GM18909 (cell line): Measurements from ENCODE around the gene PPP1R37.

Source experiments
- ATAC-seq: cut with Tn5 transposase; IDR thresholded peaks from one replicate; pipeline ENCODE4 v1.9.1; 2021; ENCODE audit warnings: mild to moderate bottlenecking; ENCODE audit not compliant: unreplicated experiment, poor library complexity

PPP1R37 gene

GRCh38 chr19:45162608-45163143 lies 69.7 kb downstream of the PPP1R37 start:
- ATAC-seq: no peak

- no peak for ATAC-seq
Measured at GRCh38 chr19:45163156-45163555, 70.2 kb downstream of the PPP1R37 start.

GRCh38 chr19:45163751-45164460 lies 70.9 kb downstream of the PPP1R37 start:
- ATAC-seq: no peak

GRCh38 chr19:45164577-45165335 lies 71.8 kb downstream of the PPP1R37 start:
- ATAC-seq: no peak

- no peak for ATAC-seq
Measured at GRCh38 chr19:45166723-45167252, 73.8 kb downstream of the PPP1R37 start.

- ATAC-seq: no peak
Measured at GRCh38 chr19:45168767-45169351, 75.9 kb downstream of the PPP1R37 start.

- no peak for ATAC-seq
Measured at GRCh38 chr19:45169602-45170001, 76.6 kb downstream of the PPP1R37 start.

GRCh38 chr19:45170146-45171106 lies 77.4 kb downstream of the PPP1R37 start:
- no peak for ATAC-seq

- no peak for ATAC-seq
Measured at GRCh38 chr19:45171211-45171623, 78.2 kb downstream of the PPP1R37 start.

- no peak for ATAC-seq
Measured at GRCh38 chr19:45172173-45172572, 79.2 kb downstream of the PPP1R37 start.

- no peak for ATAC-seq
Measured at GRCh38 chr19:45172611-45173208, 79.7 kb downstream of the PPP1R37 start.

- no peak for ATAC-seq
Measured at GRCh38 chr19:45173816-45174215, 80.8 kb downstream of the PPP1R37 start.

- ATAC-seq: no peak
Measured at GRCh38 chr19:45175515-45176345, 82.8 kb downstream of the PPP1R37 start.

- ATAC-seq: no peak
Measured at GRCh38 chr19:45177817-45178261, 84.9 kb downstream of the PPP1R37 start, which contains the start of gene TRAPPC6A. TSS of gene TRAPPC6A (minus strand) at chr19:45178237. CDS start at chr19:45178218, 19 bp downstream.

GRCh38 chr19:45178262-45179071 lies 85.5 kb downstream of the PPP1R37 start, which contains the start of gene BLOC1S3:
TSS of gene BLOC1S3 (plus strand) at chr19:45178784. CDS start at chr19:45179297, 513 bp downstream.
- ATAC-seq: peak; percentile 83

GRCh38 chr19:45179072-45179891 lies 86.3 kb downstream of the PPP1R37 start:
- no peak for ATAC-seq
